Non-pigmented ciliary epithelial cell (primary cell): ENCODE results near the gene CEACAM18.

Experiments
- DNase-seq: peaks from one replicate; pipeline ENCODE4 v3.0.0-alpha.2; 2010; ENCODE audit warnings: low read depth

CEACAM18 gene

DNA sequence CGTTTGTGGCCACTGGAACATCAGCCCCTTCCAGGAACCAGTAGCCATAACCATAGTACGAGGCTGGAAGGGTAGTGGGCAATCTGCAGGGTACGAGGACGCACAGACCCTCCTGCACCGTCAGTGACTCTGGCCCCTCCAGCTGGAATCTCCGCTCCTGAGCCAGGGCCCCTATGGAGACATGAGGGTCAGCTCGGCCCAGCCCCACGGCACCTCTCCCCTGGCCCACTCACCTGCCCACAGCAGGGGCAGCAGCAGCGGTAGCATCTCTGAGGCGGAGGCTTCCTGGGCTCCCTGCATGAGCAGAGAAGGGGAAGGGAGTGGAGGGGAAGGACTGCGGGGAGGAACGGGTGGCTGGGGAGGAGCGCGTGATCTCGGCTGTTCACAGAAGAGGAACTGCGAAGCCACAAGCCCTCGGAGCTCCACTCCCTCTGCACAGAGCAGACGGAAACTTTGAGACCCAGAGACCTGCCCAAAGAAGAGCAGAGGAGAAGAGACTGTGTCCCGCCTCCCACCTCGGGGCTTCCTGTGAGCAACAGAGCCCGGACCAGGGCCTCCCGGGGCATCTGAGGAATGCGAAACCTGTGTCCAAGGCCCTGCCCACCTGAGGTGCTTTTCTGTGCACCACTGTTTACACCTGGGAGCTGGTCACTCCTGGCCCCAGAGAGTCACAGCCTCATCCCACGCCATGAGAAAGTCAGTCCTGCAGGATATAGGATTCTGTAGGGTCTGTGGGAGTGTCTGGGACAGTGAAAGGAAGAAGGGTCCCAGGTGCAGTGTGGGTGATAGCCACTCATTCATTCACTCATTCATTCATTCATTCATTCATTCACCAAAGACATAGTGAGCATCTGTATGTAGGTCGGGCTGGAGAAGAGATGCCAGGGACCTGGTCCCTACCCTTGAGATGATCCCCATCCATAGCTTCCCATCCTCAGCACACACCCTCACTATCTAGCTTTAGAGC is 53.3 kb downstream of the CEACAM18 start, which contains the start of gene SIGLEC6:
SIGLEC6 (minus strand) TSS at position 322 of the 967 bp plus-strand sequence; CDS start at position 300, 22 bp downstream.
- no peak for DNase-seq

DNA sequence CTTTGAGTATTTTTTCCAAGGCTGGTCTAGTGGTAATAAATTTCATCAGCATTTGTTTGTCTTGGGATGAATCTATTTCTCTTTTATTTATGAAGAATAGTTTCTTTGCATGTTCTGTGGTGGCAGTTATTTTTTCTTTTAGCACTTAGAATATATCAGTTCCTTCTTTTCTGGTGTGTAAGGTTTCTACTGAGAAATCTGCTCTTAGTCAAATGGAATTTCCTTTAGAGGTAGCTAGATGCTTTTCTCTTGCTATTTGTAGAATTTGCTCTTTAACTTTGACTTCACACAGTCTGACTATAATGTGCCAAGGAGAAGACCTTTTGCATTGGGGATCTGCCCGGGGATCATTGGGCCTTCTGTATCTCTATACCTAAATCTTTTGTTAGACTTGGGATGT is 57.2 kb downstream of the CEACAM18 start:
- no peak for DNase-seq

DNA sequence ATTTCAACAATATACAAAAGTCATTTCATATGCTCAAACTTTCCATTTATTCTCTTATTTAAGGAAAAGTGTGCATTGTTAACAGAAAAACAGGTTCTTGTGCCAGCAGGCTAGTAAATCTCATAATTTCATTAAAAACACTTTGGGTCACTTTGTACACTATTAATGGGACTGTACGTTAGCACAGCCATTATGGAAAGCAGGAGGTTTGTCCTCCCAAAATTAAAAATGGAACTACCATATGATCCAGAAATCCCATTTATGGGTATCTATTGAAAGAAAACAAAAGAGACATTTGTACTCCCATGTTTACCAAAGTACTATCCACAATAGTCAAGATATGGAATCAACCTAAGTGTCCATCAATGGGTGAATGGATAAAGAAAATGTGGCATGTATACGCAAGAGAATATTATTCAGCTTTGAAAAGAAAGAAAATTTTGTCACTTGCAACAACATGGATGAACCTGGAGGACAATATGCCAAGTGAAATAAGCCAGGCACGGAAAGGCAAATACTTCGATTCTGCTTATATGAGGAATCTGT is 61.6 kb downstream of the CEACAM18 start:
- DNase-seq, result no peak
